K562 (cell line): ENCODE data around the gene TBC1D5. TPM values are rescaled to one million over a fixed set of nuclear protein-coding genes. Genes with fewer than 3 reads are reported as not detected.

ENCODE experiments used
- DDX20 ChIP-seq: fragments of 450-650 bp; IDR thresholded peaks from 2 replicates; pipeline ENCODE4 v1.6.1; 2016; ENCODE audit warnings: missing genetic modification characterization, low read depth, mild to moderate bottlenecking, missing compliant biosample characterization, moderate library complexity
- EHMT2 ChIP-seq: fragments of 450-650 bp; IDR thresholded peaks from 2 replicates; pipeline ENCODE4 v1.6.1; 2018; ENCODE audit warnings: antibody characterized with exemption
- ELF1 ChIP-seq: fragments of 200-800 bp; sonication (Bioruptor generic); IDR thresholded peaks from 2 replicates; pipeline ENCODE4 v1.6.1; 2016; ENCODE audit warnings: missing genetic modification characterization, missing compliant biosample characterization
- HMG20B ChIP-seq: fragments of 250-450 bp; sonication (Bioruptor Pico); IDR thresholded peaks from 2 replicates; pipeline ENCODE4 v1.5.0; 2021; ENCODE audit warnings: mild to moderate bottlenecking
- HMGN3 ChIP-seq: IDR thresholded peaks from 2 replicates; pipeline ENCODE4 v1.6.1; 2011; ENCODE audit warnings: borderline replicate concordance, low read depth, mild to moderate bottlenecking, mixed read lengths, low read length; ENCODE audit not compliant: insufficient read length; ENCODE audit errors: extremely low read depth
- MYNN ChIP-seq, 2 experiments: sonication (generic); formaldehyde crosslinking in 1 of 2; IDR thresholded peaks; 2 replicates each; pipeline versions ENCODE4 v1.5.0 to v1.6.1; 2016 to 2020; ENCODE audit warnings: antibody characterized with exemption in 1 of 2, missing genetic modification reagents in 1 of 2
- NFIC ChIP-seq: fragments of 450-650 bp; IDR thresholded peaks from 2 replicates; pipeline ENCODE4 v1.6.1; 2017; ENCODE audit warnings: mild to moderate bottlenecking, inconsistent platforms
- PKNOX1 ChIP-seq: fragments of 450-650 bp; IDR thresholded peaks from 2 replicates; pipeline ENCODE4 v1.6.1; 2016
- REST ChIP-seq, 2 experiments: fragments of 450-650 bp; formaldehyde crosslinking in 1 of 2; IDR thresholded peaks; 2 replicates each; pipeline versions ENCODE4 v1.4.0 to v1.6.1; 2014 to 2020; ENCODE audit warnings: mild to moderate bottlenecking in 2 of 2, borderline replicate concordance in 1 of 2, low read depth in 1 of 2
- SFPQ ChIP-seq: fragments of 200-400 bp; formaldehyde crosslinking; IDR thresholded peaks from 2 replicates; pipeline ENCODE4 v1.6.1; 2017; ENCODE audit warnings: mild to moderate bottlenecking, low read depth, low read length, moderate library complexity
- TRIM24 ChIP-seq, 2 experiments: fragments of 450-650 bp; IDR thresholded peaks; 2 replicates each; pipeline ENCODE4 v1.6.1; 2016
- ZKSCAN3 ChIP-seq: fragments of 250-450 bp; sonication (Bioruptor Pico); IDR thresholded peaks from 2 replicates; pipeline ENCODE4 v1.4.0; 2020
- ZNF3 ChIP-seq: fragments of 250-450 bp; sonication (Bioruptor Pico); IDR thresholded peaks from 2 replicates; pipeline ENCODE4 v1.5.0; 2021; ENCODE audit warnings: mild to moderate bottlenecking, moderate library complexity
- ZNF507 ChIP-seq: conservative IDR thresholded peaks from 2 replicates; pipeline ENCODE4 v1.6.1; 2017; ENCODE audit warnings: missing genetic modification characterization, missing compliant biosample characterization
- ZNF583 ChIP-seq: fragments of 250-450 bp; sonication (Bioruptor Pico); IDR thresholded peaks from 2 replicates; pipeline ENCODE4 v1.4.0; 2020
- ZNF766 ChIP-seq: fragments of 200-800 bp; sonication (Bioruptor generic); conservative IDR thresholded peaks from 2 replicates; pipeline ENCODE4 v1.6.1; 2016; ENCODE audit warnings: missing genetic modification characterization, missing compliant biosample characterization
- polyA plus RNA-seq, 8 experiments: library from polyadenylated mRNA; depleted of rRNA in 4 of 8; stranded (reverse) in 5 of 8; unstranded in 3 of 8; fragments of >200 nt; fragmentation: Nextera tagmentation in 2 of 8; fragmentation: Illumina TruSeq in 1 of 8; extraction: Ambion mirVana in 2 of 8; extraction: Trizol in 1 of 8; gene quantifications; 2 replicates each; pipeline versions ENCODE4 v1.2.1 to v1.2.3, GENCODE V29; 2011 to 2014; ENCODE audit warnings: inconsistent platforms in 1 of 8, missing spikeins in 1 of 8
- total RNA-seq, 7 experiments: library from RNA; depleted of rRNA in 6 of 7; stranded (reverse); fragments of >200 nt in 6 of 7; fragmentation: Illumina TruSeq in 2 of 7; extraction: Trizol in 2 of 7; gene quantifications; 2 replicates each; pipeline versions ENCODE4 v1.2.1 to v1.2.3, GENCODE V29; 2011 to 2021; ENCODE audit warnings: low replicate concordance in 1 of 7
- TF ChIP-seq, protein P1 (sequence below): fragments of 250-450 bp; sonication (Bioruptor Pico); IDR thresholded peaks from 2 replicates; pipeline ENCODE4 v1.4.0; 2020

Gene TBC1D5
- total and polyA plus RNA-seq, 9 of the 15 experiments (the other 6 are each of a cell fraction or from before 2014, with no cell fraction given) = 2.9 to 38.1 (median 25.6) TPM

DNA sequence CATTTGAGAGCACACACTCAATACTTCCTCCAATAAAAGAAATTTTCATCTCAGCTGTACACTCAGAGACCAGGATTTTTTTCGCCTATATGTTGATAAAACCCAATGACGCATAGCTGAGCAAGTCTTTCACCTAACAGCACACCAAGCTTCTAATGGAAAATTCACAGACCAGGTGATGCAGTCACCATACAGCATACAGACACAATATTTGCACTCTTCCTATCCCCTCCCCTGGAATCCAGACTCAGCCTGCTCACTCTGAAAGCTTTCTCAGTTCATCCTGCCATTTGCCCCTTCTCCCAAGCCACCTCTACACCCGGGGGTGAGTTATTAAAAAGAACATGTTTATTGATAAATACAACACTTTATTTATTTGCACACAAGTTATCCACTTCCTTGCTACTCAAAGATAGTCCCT, 1.7 kb downstream of the TBC1D5 start (continued):
- TF ChIP-seq REST (IDR thresholded peaks at IDR 0.05; ENCODE audit: borderline replicate concordance) = peak; percentile 53
- TF ChIP-seq REST (CRISPR knock-in tag; IDR thresholded peaks at IDR 0.05; ENCODE audit: low read depth) = no peak
- no peak for TF ChIP-seq SFPQ
- TF ChIP-seq NFIC = no peak
- no peak for TF ChIP-seq ZNF3 (CRISPR knock-in tag)
- no peak for TF ChIP-seq ZNF583 (CRISPR knock-in tag)
- TF ChIP-seq ZKSCAN3 (CRISPR knock-in tag) = no peak
- TF ChIP-seq MYNN (IDR thresholded peaks at IDR 0.05) = no peak
- TF ChIP-seq MYNN (CRISPR knock-in tag; IDR thresholded peaks at IDR 0.05) = no peak
- TF ChIP-seq PKNOX1 = no peak
- no peak for TF ChIP-seq EHMT2
- TF ChIP-seq TRIM24 (IDR thresholded peaks at IDR 0.05) = 0 out of 4 replicates have a peak, but pooled peaks of 1 of the 2 experiments have one; percentile 15
- no peak for TF ChIP-seq HMGN3
- no peak for TF ChIP-seq ZNF766
- TF ChIP-seq, protein P1, sequence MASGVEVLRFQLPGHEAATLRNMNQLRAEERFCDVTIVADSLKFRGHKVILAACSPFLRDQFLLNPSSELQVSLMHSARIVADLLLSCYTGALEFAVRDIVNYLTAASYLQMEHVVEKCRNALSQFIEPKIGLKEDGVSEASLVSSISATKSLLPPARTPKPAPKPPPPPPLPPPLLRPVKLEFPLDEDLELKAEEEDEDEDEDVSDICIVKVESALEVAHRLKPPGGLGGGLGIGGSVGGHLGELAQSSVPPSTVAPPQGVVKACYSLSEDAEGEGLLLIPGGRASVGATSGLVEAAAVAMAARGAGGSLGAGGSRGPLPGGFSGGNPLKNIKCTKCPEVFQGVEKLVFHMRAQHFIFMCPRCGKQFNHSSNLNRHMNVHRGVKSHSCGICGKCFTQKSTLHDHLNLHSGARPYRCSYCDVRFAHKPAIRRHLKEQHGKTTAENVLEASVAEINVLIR = no peak
- no peak for TF ChIP-seq HMG20B (CRISPR knock-in tag)
- no peak; the same call in 1 of the 2 replicates for TF ChIP-seq ELF1
- no peak for TF ChIP-seq DDX20 (tag)
- no peak for TF ChIP-seq ZNF507 (tag)
